Thyroid gland (tissue), 4 donors: ENCODE measurements around the gene EXOG.

Experiments used
- POLR2A ChIP-seq, 2 donors: fragments of 450-650 bp; IDR thresholded peaks; one replicate each; pipeline ENCODE4 v1.6.1; 2017; ENCODE audit warnings: antibody characterized with exemption in 2 of 2, mild to moderate bottlenecking in 2 of 2, moderate library complexity in 1 of 2
- TF ChIP-seq, protein P1 (sequence below), 6 experiments: fragments of 200-600 bp in 3 of 6; fragments of 450-650 bp in 3 of 6; sonication (generic) in 3 of 6; IDR thresholded peaks; one replicate each; pipeline ENCODE4 v1.5.1; 2016 to 2019; ENCODE audit warnings: antibody characterized with exemption in 6 of 6, mild to moderate bottlenecking in 2 of 6, inconsistent platforms in 1 of 6, moderate library complexity in 1 of 6

DNA sequence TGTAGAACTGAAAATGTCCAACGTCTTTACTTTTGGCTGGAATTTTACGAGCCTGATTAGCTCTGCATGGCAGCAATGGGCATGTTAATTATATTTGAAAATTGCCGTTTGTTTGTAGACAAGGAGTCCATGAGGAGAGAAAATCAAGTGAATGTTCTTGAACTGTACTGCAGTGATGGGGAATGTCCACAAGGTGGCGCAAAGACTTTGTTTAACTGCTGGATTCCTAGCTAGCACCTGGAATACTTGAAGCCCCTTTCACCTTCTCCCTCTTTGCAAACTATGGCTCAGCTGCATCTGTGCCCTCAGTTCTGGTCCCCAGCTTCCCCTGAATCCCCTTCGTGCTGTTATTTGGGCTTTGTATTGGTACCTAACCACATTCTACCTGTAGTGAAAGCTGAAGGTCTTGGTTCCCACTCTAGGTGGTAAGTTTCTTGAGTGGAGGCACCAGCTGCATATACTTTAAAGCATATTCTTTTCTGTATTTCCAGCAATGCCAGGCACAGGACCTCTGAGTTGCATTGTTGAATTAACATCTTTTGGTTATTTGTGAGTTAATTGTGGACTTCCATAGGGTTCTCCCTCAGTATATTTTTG lies 25.3 kb downstream of the EXOG start:
- TF ChIP-seq, protein P1, sequence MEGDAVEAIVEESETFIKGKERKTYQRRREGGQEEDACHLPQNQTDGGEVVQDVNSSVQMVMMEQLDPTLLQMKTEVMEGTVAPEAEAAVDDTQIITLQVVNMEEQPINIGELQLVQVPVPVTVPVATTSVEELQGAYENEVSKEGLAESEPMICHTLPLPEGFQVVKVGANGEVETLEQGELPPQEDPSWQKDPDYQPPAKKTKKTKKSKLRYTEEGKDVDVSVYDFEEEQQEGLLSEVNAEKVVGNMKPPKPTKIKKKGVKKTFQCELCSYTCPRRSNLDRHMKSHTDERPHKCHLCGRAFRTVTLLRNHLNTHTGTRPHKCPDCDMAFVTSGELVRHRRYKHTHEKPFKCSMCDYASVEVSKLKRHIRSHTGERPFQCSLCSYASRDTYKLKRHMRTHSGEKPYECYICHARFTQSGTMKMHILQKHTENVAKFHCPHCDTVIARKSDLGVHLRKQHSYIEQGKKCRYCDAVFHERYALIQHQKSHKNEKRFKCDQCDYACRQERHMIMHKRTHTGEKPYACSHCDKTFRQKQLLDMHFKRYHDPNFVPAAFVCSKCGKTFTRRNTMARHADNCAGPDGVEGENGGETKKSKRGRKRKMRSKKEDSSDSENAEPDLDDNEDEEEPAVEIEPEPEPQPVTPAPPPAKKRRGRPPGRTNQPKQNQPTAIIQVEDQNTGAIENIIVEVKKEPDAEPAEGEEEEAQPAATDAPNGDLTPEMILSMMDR (IDR thresholded peaks at IDR 0.05) = peak; percentile 60 to 90 (median 79)
- TF ChIP-seq POLR2A (IDR thresholded peaks at IDR 0.05) = no peak
